OCI-LY3 (cell line): Measurements from ENCODE around the gene CACNA1C.

ENCODE experiments used
- H2AFZ ChIP-seq: fragments of 200-600, 300-600 bp; shearing (Covaris generic); 2 replicates; pipeline ENCODE4 v1.6.0; 2014; ENCODE audit warnings: antibody characterized with exemption, low read depth, low read length
- H3K27ac ChIP-seq: fragments of 200-600, 300-600 bp; sonication (generic); 2 replicates; pipeline ENCODE4 v1.5.1; 2014; ENCODE audit warnings: mild to moderate bottlenecking, low read length, moderate library complexity, mixed read lengths
- H3K27me3 ChIP-seq: fragments of 200-600, 300-600 bp; sonication (generic); 2 replicates; pipeline ENCODE4 v1.6.1; 2014; ENCODE audit warnings: low read depth, low read length, mixed read lengths
- H3K36me3 ChIP-seq: fragments of 200-600, 300-600 bp; sonication (generic); replicated peaks from 2 replicates; pipeline ENCODE3; 2014; ENCODE audit warnings: low read depth, low read length, mixed read lengths
- H3K4me1 ChIP-seq: fragments of 300-600, 200-600 bp; sonication (generic); 2 replicates; pipeline ENCODE4 v1.6.1; 2014; ENCODE audit warnings: low read length, mixed read lengths
- H3K4me2 ChIP-seq: fragments of 200-600, 300-600 bp; sonication (generic); 2 replicates; pipeline ENCODE4 v1.6.1; 2014; ENCODE audit warnings: low read length, mixed read lengths
- H3K4me3 ChIP-seq: fragments of 300-600, 200-600 bp; sonication (generic); 2 replicates; pipeline ENCODE4 v1.5.1; 2014; ENCODE audit warnings: antibody characterized with exemption, mild to moderate bottlenecking, low read length, moderate library complexity
- H3K79me2 ChIP-seq: fragments of 300-600, 200-600 bp; shearing (Covaris generic); 2 replicates; pipeline ENCODE4 v1.6.1; 2014; ENCODE audit warnings: mild to moderate bottlenecking, low read length, mixed read lengths
- H3K9ac ChIP-seq: fragments of 300-600, 200-600 bp; shearing (Covaris generic); 2 replicates; pipeline ENCODE4 v1.6.0; 2014; ENCODE audit warnings: mild to moderate bottlenecking, low read length, moderate library complexity
- H3K9me3 ChIP-seq: fragments of 200-600, 300-600 bp; shearing (Covaris generic); 2 replicates; pipeline ENCODE4 v1.6.1; 2014; ENCODE audit warnings: low read length, mixed read lengths; ENCODE audit not compliant: insufficient read depth
- H4K20me1 ChIP-seq: fragments of 200-600, 300-600 bp; sonication (generic); 2 replicates; pipeline ENCODE4 v1.6.1; 2016; ENCODE audit warnings: low read length, mixed read lengths; ENCODE audit not compliant: insufficient read depth
- EZH2phosphoT487 ChIP-seq: fragments of 200-600 bp; shearing (Covaris generic); IDR thresholded peaks from 2 replicates; pipeline ENCODE4 v1.6.1; 2018; ENCODE audit warnings: antibody characterized with exemption, mixed run types, low read depth
- TF ChIP-seq, protein P1 (sequence below): fragments of 200-600, 300-600 bp; sonication (generic); IDR thresholded peaks from 2 replicates; pipeline ENCODE4 v1.5.1; 2014; ENCODE audit warnings: antibody characterized with exemption, low read length, low read depth

CACNA1C gene

GRCh38 chr12:2439332-2440100 is 386.7 kb downstream of the CACNA1C start:
- Histone ChIP-seq H3K9ac (no peak overlapping the region), H2AFZ (no peak overlapping the region), H3K27ac (no peak overlapping the region), H3K4me2 (no peak overlapping the region), H4K20me1 (no peaks in the 10 kb centered on the region), H3K4me3 (no peak overlapping the region), H3K79me2 (no peaks in the 10 kb centered on the region), H3K27me3 (peaks cover 22% of the 10 kb centered on the region; the same call in 1 of the 2 replicates), H3K36me3 (no peaks in the 10 kb centered on the region), H3K4me1 (no peaks in the 10 kb centered on the region), H3K9me3 (no peaks in the 10 kb centered on the region)
- TF ChIP-seq, protein P1, sequence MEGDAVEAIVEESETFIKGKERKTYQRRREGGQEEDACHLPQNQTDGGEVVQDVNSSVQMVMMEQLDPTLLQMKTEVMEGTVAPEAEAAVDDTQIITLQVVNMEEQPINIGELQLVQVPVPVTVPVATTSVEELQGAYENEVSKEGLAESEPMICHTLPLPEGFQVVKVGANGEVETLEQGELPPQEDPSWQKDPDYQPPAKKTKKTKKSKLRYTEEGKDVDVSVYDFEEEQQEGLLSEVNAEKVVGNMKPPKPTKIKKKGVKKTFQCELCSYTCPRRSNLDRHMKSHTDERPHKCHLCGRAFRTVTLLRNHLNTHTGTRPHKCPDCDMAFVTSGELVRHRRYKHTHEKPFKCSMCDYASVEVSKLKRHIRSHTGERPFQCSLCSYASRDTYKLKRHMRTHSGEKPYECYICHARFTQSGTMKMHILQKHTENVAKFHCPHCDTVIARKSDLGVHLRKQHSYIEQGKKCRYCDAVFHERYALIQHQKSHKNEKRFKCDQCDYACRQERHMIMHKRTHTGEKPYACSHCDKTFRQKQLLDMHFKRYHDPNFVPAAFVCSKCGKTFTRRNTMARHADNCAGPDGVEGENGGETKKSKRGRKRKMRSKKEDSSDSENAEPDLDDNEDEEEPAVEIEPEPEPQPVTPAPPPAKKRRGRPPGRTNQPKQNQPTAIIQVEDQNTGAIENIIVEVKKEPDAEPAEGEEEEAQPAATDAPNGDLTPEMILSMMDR, result no peak
- no peak for TF ChIP-seq EZH2phosphoT487

- H3K27ac ChIP-seq, result no peak overlapping the region
- H4K20me1 ChIP-seq, result no peaks in the 10 kb centered on the region
- H3K36me3 ChIP-seq, result no peaks in the 10 kb centered on the region
- H3K9me3 ChIP-seq, result no peaks in the 10 kb centered on the region
- no peak overlapping the region for H3K9ac ChIP-seq
- no peak overlapping the region for H3K4me2 ChIP-seq
- peaks cover 2% of the 10 kb centered on the region for H3K4me1 ChIP-seq
- TF ChIP-seq EZH2phosphoT487, result no peak
- TF ChIP-seq, protein P1, result no peak
- H3K79me2 ChIP-seq, result no peaks in the 10 kb centered on the region
- H2AFZ ChIP-seq, result no peak overlapping the region
- peaks cover 18% of the 10 kb centered on the region; the same call in 1 of the 2 replicates for H3K27me3 ChIP-seq
- H3K4me3 ChIP-seq, result no peak overlapping the region
Observed at GRCh38 chr12:2443776-2444175, 391.0 kb downstream of the CACNA1C start.

- Histone ChIP-seq H3K27ac (no peak overlapping the region), H3K36me3 (no peaks in the 10 kb centered on the region), H4K20me1 (no peaks in the 10 kb centered on the region), H2AFZ (no peak overlapping the region), H3K9ac (no peak overlapping the region), H3K9me3 (no peaks in the 10 kb centered on the region), H3K4me2 (no peak overlapping the region), H3K27me3 (peaks cover 10% of the 10 kb centered on the region; the same call in 1 of the 2 replicates), H3K4me3 (no peak overlapping the region), H3K4me1 (peaks cover 23% of the 10 kb centered on the region), H3K79me2 (no peaks in the 10 kb centered on the region)
- no peak for TF ChIP-seq EZH2phosphoT487
- TF ChIP-seq, protein P1, result no peak
Observed at GRCh38 chr12:2445968-2446367, 393.2 kb downstream of the CACNA1C start.

- Histone ChIP-seq H3K79me2 (no peaks in the 10 kb centered on the region), H3K4me1 (peaks cover 26% of the 10 kb centered on the region), H4K20me1 (no peaks in the 10 kb centered on the region), H2AFZ (no peak overlapping the region), H3K4me3 (no peak overlapping the region), H3K9me3 (no peaks in the 10 kb centered on the region), H3K9ac (no peak overlapping the region), H3K27ac (no peak overlapping the region), H3K36me3 (no peaks in the 10 kb centered on the region), H3K27me3 (no peaks in the 10 kb centered on the region), H3K4me2 (no peak overlapping the region)
- TF ChIP-seq, protein P1, result no peak
- no peak for TF ChIP-seq EZH2phosphoT487
Observed at GRCh38 chr12:2447861-2448260, 395.1 kb downstream of the CACNA1C start.
